Thymus (tissue), 11 donors: ENCODE results near the gene ZNF302. TPM values are rescaled to one million over a fixed set of nuclear protein-coding genes. Genes with fewer than 3 reads are reported as not detected.
"Not testable (repeated sequence)": the region's sequence is repeated elsewhere in the genome, so short reads cannot be mapped to it uniquely, and the experiment has no call there.

Experiments used
- DNase-seq, 9 donors: peaks; one replicate each; pipeline ENCODE4 v3.0.0-alpha.2; 2013; ENCODE audit warnings: low spot score in 9 of 9, low read depth in 6 of 9, missing footprints in 1 of 9
- H3K27ac ChIP-seq, 2 donors: one replicate each; pipeline ENCODE4 v1.5.1; 2013; ENCODE audit warnings: control low read depth in 1 of 2, low read depth in 1 of 2, low read length in 1 of 2, mild to moderate bottlenecking in 1 of 2, moderate library complexity in 1 of 2
- H3K27me3 ChIP-seq, 2 donors: one replicate each; pipeline ENCODE4 v1.5.1; 2013; ENCODE audit warnings: low read length in 1 of 2; ENCODE audit not compliant: control insufficient read depth in 2 of 2, insufficient read depth in 1 of 2
- H3K36me3 ChIP-seq, 2 donors: one replicate each; pipeline ENCODE4 v1.5.1; 2013; ENCODE audit warnings: low read length in 1 of 2, mild to moderate bottlenecking in 1 of 2, moderate library complexity in 1 of 2; ENCODE audit not compliant: control insufficient read depth in 2 of 2, insufficient read depth in 2 of 2
- H3K4me1 ChIP-seq, 2 donors: one replicate each; pipeline ENCODE4 v1.5.1; 2013; ENCODE audit warnings: low read length in 2 of 2; ENCODE audit not compliant: control insufficient read depth in 2 of 2, insufficient read depth in 2 of 2
- H3K4me3 ChIP-seq, 2 donors: one replicate each; pipeline ENCODE4 v1.5.1; 2013; ENCODE audit warnings: low read length in 2 of 2, control low read depth in 1 of 2, mild to moderate bottlenecking in 1 of 2
- H3K9me3 ChIP-seq, 2 donors: one replicate each; pipeline ENCODE4 v1.5.1; 2013; ENCODE audit warnings: low read length in 1 of 2, mild to moderate bottlenecking in 1 of 2; ENCODE audit not compliant: control insufficient read depth in 2 of 2, insufficient read depth in 1 of 2
- WGBS: extraction: QIAGEN DNeasy Blood & Tissue Kit; methylation state at CpG from one replicate; pipeline ENCODE4 v1.1.7; 2013; 5-methylcytosine and 5-hydroxymethylcytosine counted together
- polyA plus RNA-seq: library from polyadenylated mRNA; stranded (reverse); fragments of 200-250 nt; gene quantifications from one replicate; pipeline ENCODE4 v1.2.3, GENCODE V29; 2013
- total RNA-seq: library from RNA; stranded (reverse); fragments of 120-200 nt; gene quantifications from one replicate; pipeline ENCODE4 v1.2.4, GENCODE V29; 2013
- donor health status: healthy.

ZNF302 gene
- total and polyA plus RNA-seq, 2 donors: 32.7 to 44.4 TPM

- H3K4me3 ChIP-seq: no peak overlapping the region
- no peaks in the 10 kb centered on the region for H3K4me1 ChIP-seq
- H3K36me3 ChIP-seq: no peaks in the 10 kb centered on the region
- no peak for DNase-seq
- 78% methylated on average over 2 of the region's 2 CpGs for WGBS
- H3K27ac ChIP-seq: no peak overlapping the region
- H3K27me3 ChIP-seq: no peaks in the 10 kb centered on the region
- no peaks in the 10 kb centered on the region for H3K9me3 ChIP-seq
Measured at GRCh38 chr19:34654796-34655195, 22.7 kb upstream of the ZNF302 start.

GRCh38 chr19:34655651-34656050 is 21.8 kb upstream of the ZNF302 start:
- no peaks in the 10 kb centered on the region for H3K4me1 ChIP-seq

DNA sequence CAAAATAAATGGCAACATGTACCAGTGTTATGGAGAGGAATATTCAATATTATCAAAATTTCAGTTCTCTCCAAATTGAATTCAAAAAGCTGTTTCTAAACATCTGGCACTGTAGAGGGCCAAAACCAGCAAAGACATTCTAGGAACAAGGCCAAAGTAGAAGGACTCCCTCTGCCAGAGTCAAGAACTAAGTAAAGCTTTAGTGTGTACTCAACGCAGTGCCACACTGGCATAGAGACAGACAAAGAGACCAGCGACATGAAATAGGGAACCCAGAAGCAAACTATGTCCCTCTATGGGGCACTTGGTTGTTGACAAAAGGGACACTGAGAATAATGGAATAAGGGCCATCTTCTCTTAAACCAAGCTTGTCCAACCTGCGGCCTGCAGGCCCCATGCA is 16.1 kb upstream of the ZNF302 start:
- no peaks in the 10 kb centered on the region for H3K9me3 ChIP-seq
- H3K36me3 ChIP-seq: no peaks in the 10 kb centered on the region
- WGBS: 96% methylated on average over 3 of the region's 3 CpGs
- no peaks in the 10 kb centered on the region for H3K27me3 ChIP-seq
- no peak for DNase-seq
- no peaks in the 10 kb centered on the region for H3K4me1 ChIP-seq
- H3K4me3 ChIP-seq: no peak overlapping the region
- no peak overlapping the region for H3K27ac ChIP-seq

More at GRCh38 chr19:34655651-34656050, 21.8 kb upstream of the ZNF302 start:
- WGBS: 72% methylated on average over 2 of the region's 2 CpGs
- no peak overlapping the region for H3K4me3 ChIP-seq
- H3K27me3 ChIP-seq: no peaks in the 10 kb centered on the region
- H3K36me3 ChIP-seq: no peaks in the 10 kb centered on the region
- H3K9me3 ChIP-seq: no peaks in the 10 kb centered on the region
- DNase-seq: no peak
- no peak overlapping the region for H3K27ac ChIP-seq

GRCh38 chr19:34662919-34663318 is 14.6 kb upstream of the ZNF302 start:
- peak in 8 of 9 donors; percentile 10 to 69 (median 36) for DNase-seq
- Histone ChIP-seq H3K4me1 (no peaks in the 10 kb centered on the region), H3K27ac (no peak overlapping the region), H3K9me3 (no peaks in the 10 kb centered on the region), H3K4me3 (no peak overlapping the region), H3K27me3 (no peaks in the 10 kb centered on the region), H3K36me3 (no peaks in the 10 kb centered on the region)
- 44% methylated on average over 5 of the region's 5 CpGs for WGBS

GRCh38 chr19:34664168-34664567 is 13.3 kb upstream of the ZNF302 start:
- Histone ChIP-seq H3K4me3 (no peak overlapping the region), H3K36me3 (no peaks in the 10 kb centered on the region), H3K27ac (no peak overlapping the region), H3K4me1 (no peaks in the 10 kb centered on the region), H3K9me3 (no peaks in the 10 kb centered on the region), H3K27me3 (no peaks in the 10 kb centered on the region)
- 93% methylated on average over 3 of the region's 3 CpGs for WGBS
- no peak for DNase-seq

- no peak for DNase-seq
- H3K27me3 ChIP-seq: no peaks in the 10 kb centered on the region
- H3K9me3 ChIP-seq: no peaks in the 10 kb centered on the region
- whole genome bisulfite sequencing: 95% methylated on average over 6 of the region's 6 CpGs
- no peak overlapping the region for H3K27ac ChIP-seq
- no peaks in the 10 kb centered on the region for H3K4me1 ChIP-seq
- H3K4me3 ChIP-seq: no peak overlapping the region
- no peaks in the 10 kb centered on the region for H3K36me3 ChIP-seq
Measured at GRCh38 chr19:34664870-34665269, 12.6 kb upstream of the ZNF302 start.

GRCh38 chr19:34665275-34665674 is 12.2 kb upstream of the ZNF302 start:
- H3K4me3 ChIP-seq, H3K27ac ChIP-seq, DNase-seq, H3K36me3 ChIP-seq, H3K9me3 ChIP-seq, H3K4me1 ChIP-seq, H3K27me3 ChIP-seq: not testable (repeated sequence)
- WGBS: 94% methylated on average over 4 of the region's 4 CpGs

GRCh38 chr19:34666200-34666957 is 11.1 kb upstream of the ZNF302 start:
- Histone ChIP-seq H3K4me3 (no peak overlapping the region), H3K27ac (no peak overlapping the region), H3K27me3 (no peaks in the 10 kb centered on the region), H3K9me3 (no peaks in the 10 kb centered on the region), H3K4me1 (no peaks in the 10 kb centered on the region), H3K36me3 (no peaks in the 10 kb centered on the region)
- WGBS: 95% methylated on average over 25 of the region's 25 CpGs
- DNase-seq: no peak

- Histone ChIP-seq H3K4me3 (no peak overlapping the region), H3K9me3 (no peaks in the 10 kb centered on the region), H3K27ac (no peak overlapping the region), H3K4me1 (no peaks in the 10 kb centered on the region), H3K27me3 (no peaks in the 10 kb centered on the region), H3K36me3 (no peaks in the 10 kb centered on the region)
- no peak for DNase-seq
- whole genome bisulfite sequencing: 96% methylated on average over 9 of the region's 9 CpGs
Measured at GRCh38 chr19:34666958-34667265, 10.6 kb upstream of the ZNF302 start.
